Measurements from ENCODE around the gene RFTN2. TPM values are rescaled to one million over a fixed set of nuclear protein-coding genes. Genes with fewer than 3 reads are reported as not detected.

Gene RFTN2
- total and polyA plus RNA-seq, 9 of the 15 experiments (the other 6 are each of a cell fraction or from before 2014, with no cell fraction given), result 0.01 to 0.11 (median 0.04) TPM; not detected in 6

- TF ChIP-seq CEBPB (tag; IDR thresholded peaks at IDR 0.05), result no peak
- TF ChIP-seq HES1 (IDR thresholded peaks at IDR 0.05; ENCODE audit: low read depth), result no peak
- no peak for TF ChIP-seq ZNF584 (CRISPR knock-in tag; IDR thresholded peaks at IDR 0.05; ENCODE audit: low read depth)
Measured at GRCh38 chr2:197620133-197620532, 55.3 kb downstream of the RFTN2 start (continued).

DNA sequence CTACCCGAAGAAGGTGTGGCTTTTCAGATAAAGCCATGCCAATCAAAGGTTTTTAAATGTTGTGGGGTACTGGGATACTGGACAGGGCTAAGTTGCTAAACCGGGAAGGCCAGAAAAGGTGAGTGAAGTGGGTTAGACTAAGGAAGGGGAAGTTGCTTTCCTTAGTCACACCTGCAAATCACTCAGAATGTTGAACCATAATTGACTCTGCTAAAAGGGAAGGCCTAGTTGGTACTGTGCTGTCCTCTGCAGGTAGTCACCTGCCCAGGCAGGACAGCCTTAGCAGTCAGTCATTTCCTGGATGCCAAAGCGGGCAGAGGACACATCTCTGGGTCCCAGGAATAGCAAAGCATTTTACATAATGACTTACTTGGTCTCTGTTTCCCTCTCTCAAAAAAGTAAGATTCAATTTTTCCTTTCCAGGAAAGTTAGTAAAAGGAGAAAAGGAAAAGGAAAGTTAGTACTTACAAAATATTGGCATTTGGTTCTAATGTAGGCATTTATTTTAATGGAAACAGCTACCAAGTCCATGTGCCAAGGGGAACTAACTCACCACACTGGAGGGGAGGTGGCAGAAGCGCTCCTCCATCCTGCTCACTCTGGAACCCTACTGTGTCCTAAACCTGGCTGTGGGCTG is 60.3 kb downstream of the RFTN2 start:
- no peaks in the 10 kb centered on the region for H3K9me1 ChIP-seq (ENCODE audit: control insufficient read depth, insufficient read depth, low read length)
- no peak overlapping the region for H3K4me3 ChIP-seq
- H3K27me3 ChIP-seq (ENCODE audit: control insufficient read depth in 2 of 2, insufficient read depth in 2 of 2, low read length in 2 of 2), result peaks cover 2 to 5% of the 10 kb centered on the region in 2 experiments; a peak in 2 of 5 replicates
- H3K27ac ChIP-seq (ENCODE audit: extremely low read depth, low read depth, low read length), result no peak overlapping the region
- no peak overlapping the region for H3K4me2 ChIP-seq (ENCODE audit: insufficient read depth, low read length)
- ChIA-PET POLR2A (no interaction called here), CTCF (ENCODE audit: low intra/inter-chr PET ratio) (no interaction called here)
- no peak for ATAC-seq
- no peak overlapping the region for H3K9ac ChIP-seq (ENCODE audit: insufficient read depth in 1 of 2, low read depth in 2 of 2, low read length in 2 of 2)
- BruUV-seq (replicated peaks), result no TSS peak
- no peaks in the 10 kb centered on the region for H3K9me3 ChIP-seq (replicated peaks; ENCODE audit: control insufficient read depth, insufficient read depth, low read depth, low read length)
- H3K79me2 ChIP-seq (ENCODE audit: control insufficient read depth, insufficient read depth, low read length), result no peaks in the 10 kb centered on the region
- FAIRE-seq, result no peak
- H3K4me1 ChIP-seq (replicated peaks in 1 of 2; ENCODE audit: control insufficient read depth in 2 of 2, insufficient read depth in 2 of 2, low read length in 2 of 2), result no peaks in the 10 kb centered on the region
- in situ Hi-C loops (cut with MboI) (no loop called here), intact Hi-C loops (cut with micrococcal nuclease) (no loop called here)
- H3K36me3 ChIP-seq (ENCODE audit: control insufficient read depth, insufficient read depth, low read length), result no peaks in the 10 kb centered on the region
- H4K20me1 ChIP-seq (replicated peaks; ENCODE audit: control insufficient read depth, insufficient read depth, low read length), result no peaks in the 10 kb centered on the region
- 11% methylated on average over 4 of the region's 4 CpGs for WGBS (ENCODE audit: insufficient coverage, low coverage, missing lambda C conversion rate)
- DNase-seq (ENCODE audit: extremely low read depth in 1 of 4, low spot score in 3 of 4), result no peak
- no peak overlapping the region for H2AFZ ChIP-seq (ENCODE audit: low read depth, low read length)
- TF ChIP-seq, protein P1, sequence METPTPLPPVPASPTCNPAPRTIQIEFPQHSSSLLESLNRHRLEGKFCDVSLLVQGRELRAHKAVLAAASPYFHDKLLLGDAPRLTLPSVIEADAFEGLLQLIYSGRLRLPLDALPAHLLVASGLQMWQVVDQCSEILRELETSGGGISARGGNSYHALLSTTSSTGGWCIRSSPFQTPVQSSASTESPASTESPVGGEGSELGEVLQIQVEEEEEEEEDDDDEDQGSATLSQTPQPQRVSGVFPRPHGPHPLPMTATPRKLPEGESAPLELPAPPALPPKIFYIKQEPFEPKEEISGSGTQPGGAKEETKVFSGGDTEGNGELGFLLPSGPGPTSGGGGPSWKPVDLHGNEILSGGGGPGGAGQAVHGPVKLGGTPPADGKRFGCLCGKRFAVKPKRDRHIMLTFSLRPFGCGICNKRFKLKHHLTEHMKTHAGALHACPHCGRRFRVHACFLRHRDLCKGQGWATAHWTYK (CRISPR knock-in tag; IDR thresholded peaks at IDR 0.05), result no peak
- no peak for TF ChIP-seq ZNF3 (CRISPR knock-in tag; IDR thresholded peaks at IDR 0.05)
- TF ChIP-seq GTF2F1 (IDR thresholded peaks at IDR 0.05; ENCODE audit: low read depth, low read length), result no peak
- no peak for TF ChIP-seq ATF1 (CRISPR knock-in tag; IDR thresholded peaks at IDR 0.05)
- no peak for TF ChIP-seq ATF1 (tag; IDR thresholded peaks at IDR 0.05)
- TF ChIP-seq PTTG1 (tag; IDR thresholded peaks at IDR 0.05; ENCODE audit: low read depth), result no peak
- no peak for TF ChIP-seq U2AF2 (optimal IDR thresholded peaks at IDR 0.05; ENCODE audit: low read depth, low read length)
- TF ChIP-seq ZNF133 (CRISPR knock-in tag; IDR thresholded peaks at IDR 0.05), result no peak
- TF ChIP-seq KAT7 (CRISPR knock-in tag; IDR thresholded peaks at IDR 0.05; ENCODE audit: borderline replicate concordance), result no peak
- TF ChIP-seq, protein P2, sequence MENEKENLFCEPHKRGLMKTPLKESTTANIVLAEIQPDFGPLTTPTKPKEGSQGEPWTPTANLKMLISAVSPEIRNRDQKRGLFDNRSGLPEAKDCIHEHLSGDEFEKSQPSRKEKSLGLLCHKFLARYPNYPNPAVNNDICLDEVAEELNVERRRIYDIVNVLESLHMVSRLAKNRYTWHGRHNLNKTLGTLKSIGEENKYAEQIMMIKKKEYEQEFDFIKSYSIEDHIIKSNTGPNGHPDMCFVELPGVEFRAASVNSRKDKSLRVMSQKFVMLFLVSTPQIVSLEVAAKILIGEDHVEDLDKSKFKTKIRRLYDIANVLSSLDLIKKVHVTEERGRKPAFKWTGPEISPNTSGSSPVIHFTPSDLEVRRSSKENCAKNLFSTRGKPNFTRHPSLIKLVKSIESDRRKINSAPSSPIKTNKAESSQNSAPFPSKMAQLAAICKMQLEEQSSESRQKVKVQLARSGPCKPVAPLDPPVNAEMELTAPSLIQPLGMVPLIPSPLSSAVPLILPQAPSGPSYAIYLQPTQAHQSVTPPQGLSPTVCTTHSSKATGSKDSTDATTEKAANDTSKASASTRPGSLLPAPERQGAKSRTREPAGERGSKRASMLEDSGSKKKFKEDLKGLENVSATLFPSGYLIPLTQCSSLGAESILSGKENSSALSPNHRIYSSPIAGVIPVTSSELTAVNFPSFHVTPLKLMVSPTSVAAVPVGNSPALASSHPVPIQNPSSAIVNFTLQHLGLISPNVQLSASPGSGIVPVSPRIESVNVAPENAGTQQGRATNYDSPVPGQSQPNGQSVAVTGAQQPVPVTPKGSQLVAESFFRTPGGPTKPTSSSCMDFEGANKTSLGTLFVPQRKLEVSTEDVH (IDR thresholded peaks at IDR 0.05; ENCODE audit: low read depth, partially characterized antibody), result no peak
- TF ChIP-seq NFIX (CRISPR knock-in tag; IDR thresholded peaks at IDR 0.05; ENCODE audit: low read depth), result no peak
- TF ChIP-seq KDM4B (IDR thresholded peaks at IDR 0.05; ENCODE audit: borderline replicate concordance in 2 of 2, low read depth in 1 of 2), result no peak
- no peak for TF ChIP-seq COPS2 (conservative IDR thresholded peaks at IDR 0.05)

All from K562 (cell line).